ENCODE data around the gene USH2A.

USH2A gene

GRCh38 chr1:215617979-215618378 is 805.3 kb downstream of the USH2A start:
- DNase-seq = no peak

GRCh38 chr1:215612391-215612790 is 810.9 kb downstream of the USH2A start:
- DNase-seq = no peak

DNA sequence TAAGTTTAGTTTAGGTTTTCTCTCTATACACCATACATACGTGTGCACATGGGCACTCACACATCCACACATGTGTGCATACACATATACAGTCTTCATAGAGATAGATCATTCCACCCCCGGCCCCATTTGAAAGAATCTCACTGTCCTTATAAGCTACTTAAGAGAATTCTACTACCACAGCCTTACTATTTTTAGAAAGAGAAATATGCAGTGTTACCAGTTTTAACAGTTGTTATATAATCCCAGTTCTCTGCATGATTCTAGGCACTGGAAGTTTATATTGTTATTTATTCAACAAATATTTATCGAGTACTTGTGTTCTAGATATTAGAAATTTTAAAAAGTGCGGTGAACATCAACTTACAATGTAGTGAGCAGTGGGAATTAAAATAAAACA is 814.6 kb downstream of the USH2A start:
- DNase-seq = no peak

- no peak for DNase-seq
Measured at GRCh38 chr1:215607412-215607811, 815.8 kb downstream of the USH2A start.

- DNase-seq = no peak
Measured at GRCh38 chr1:215606564-215607168, 816.6 kb downstream of the USH2A start.

GRCh38 chr1:215606036-215606435 is 817.2 kb downstream of the USH2A start:
- DNase-seq = no peak

GRCh38 chr1:215605011-215605621 is 818.1 kb downstream of the USH2A start:
- no peak for DNase-seq

- DNase-seq = no peak
Measured at GRCh38 chr1:215603319-215603718, 819.9 kb downstream of the USH2A start.

- DNase-seq = no peak
Measured at GRCh38 chr1:215601276-215601675, 822.0 kb downstream of the USH2A start.

- DNase-seq = no peak
Measured at GRCh38 chr1:215600867-215601266, 822.4 kb downstream of the USH2A start.

- no peak for DNase-seq
Measured at GRCh38 chr1:215600258-215600792, 822.9 kb downstream of the USH2A start.

GRCh38 chr1:215599418-215600074 is 823.7 kb downstream of the USH2A start:
- DNase-seq = no peak

- DNase-seq = no peak
Measured at GRCh38 chr1:215597961-215598360, 825.3 kb downstream of the USH2A start.

- no peak for DNase-seq
Measured at GRCh38 chr1:215595231-215595630, 828.0 kb downstream of the USH2A start.

GRCh38 chr1:215594640-215595039 is 828.6 kb downstream of the USH2A start:
- DNase-seq = no peak

- no peak for DNase-seq
Measured at GRCh38 chr1:215590779-215591491, 832.3 kb downstream of the USH2A start.

- DNase-seq = no peak
Measured at GRCh38 chr1:215589650-215590435, 833.4 kb downstream of the USH2A start.

DNA sequence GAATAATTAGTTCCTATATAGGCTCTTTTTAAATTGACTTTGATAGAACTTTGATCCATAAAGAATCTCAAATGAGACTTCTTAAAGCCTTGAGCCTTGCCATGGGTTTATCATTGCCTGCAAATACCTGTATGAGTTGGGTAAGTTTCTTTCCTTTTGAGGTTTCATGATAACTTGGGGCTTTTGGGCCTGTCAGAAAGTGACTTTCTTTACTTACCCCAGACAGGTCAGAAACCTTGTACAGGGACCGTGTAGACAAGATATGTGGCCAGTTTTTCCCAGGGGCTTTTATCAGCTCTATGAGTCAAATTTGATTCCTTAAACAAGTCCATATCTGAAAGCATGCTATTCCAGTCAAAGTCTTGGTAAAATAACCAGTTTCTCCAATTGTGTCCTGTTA is 838.9 kb downstream of the USH2A start:
- DNase-seq = no peak

DNA sequence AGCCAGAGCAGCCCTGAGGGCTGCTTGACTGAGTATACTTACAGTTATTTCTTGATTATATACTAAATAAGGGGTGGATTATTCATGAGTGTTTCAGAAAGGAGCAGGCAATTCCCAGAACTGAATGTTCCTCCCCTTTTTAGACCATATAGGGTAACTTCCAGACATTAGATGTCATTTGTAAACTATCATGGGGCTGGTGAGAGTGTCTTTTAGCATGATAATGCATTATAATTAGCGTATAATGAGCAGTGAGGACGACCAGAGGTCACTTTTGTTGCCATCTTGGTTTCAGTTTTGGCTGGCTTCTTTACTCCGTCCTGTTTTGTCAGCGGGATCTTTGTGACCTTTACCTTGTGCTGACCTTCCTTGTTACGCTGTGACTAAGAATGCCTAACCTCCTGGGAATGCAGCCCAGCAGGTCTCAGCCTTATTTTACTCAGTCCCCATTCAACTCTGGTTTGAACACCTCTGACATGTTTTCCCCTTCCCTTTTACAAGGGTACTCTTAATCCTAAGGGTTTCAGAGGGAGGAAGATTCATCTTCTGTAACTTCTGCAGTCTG is 840.0 kb downstream of the USH2A start:
- DNase-seq = no peak

DNA sequence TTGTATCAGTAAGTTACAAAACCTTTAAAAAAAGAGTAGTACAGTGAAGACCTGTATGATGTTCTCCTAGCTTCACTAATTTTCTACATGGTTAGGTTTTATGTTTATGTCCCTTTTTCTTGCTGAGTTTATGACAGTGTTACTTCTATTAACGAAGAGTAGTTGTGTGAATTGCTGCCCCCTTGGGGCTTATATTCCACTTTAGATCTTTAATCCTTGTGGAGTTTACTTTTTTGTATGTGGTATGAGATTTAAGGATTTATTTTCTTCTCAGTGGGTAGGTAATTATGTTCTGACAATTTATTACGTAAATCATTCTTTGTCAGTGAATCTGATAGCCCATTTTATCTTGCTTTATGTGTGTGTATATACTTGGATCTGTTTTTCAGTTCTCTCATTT is 841.4 kb downstream of the USH2A start:
- DNase-seq = no peak

All from GOT3 (cell line).